Fibroblast of pulmonary artery (primary cell): ENCODE results near the gene APOD.

Source experiments
- DNase-seq: peaks from one replicate; pipeline ENCODE4 v3.0.0-alpha.2; 2010; ENCODE audit warnings: low read depth
- H3K4me3 ChIP-seq: replicated peaks from 2 replicates; pipeline ENCODE4 v1.5.1; 2011; ENCODE audit warnings: low read depth, mild to moderate bottlenecking, control low read depth, low read length, moderate library complexity
- CTCF ChIP-seq: IDR thresholded peaks from 2 replicates; pipeline ENCODE4 v1.5.1; 2011; ENCODE audit warnings: mild to moderate bottlenecking, control low read depth, low read length, inconsistent platforms; ENCODE audit errors: missing control alignments

APOD gene

GRCh38 chr3:195526492-195526891, 57.2 kb downstream of the APOD start:
- no peak overlapping the region for H3K4me3 ChIP-seq
- TF ChIP-seq CTCF, result no peak
- DNase-seq, result no peak

GRCh38 chr3:195524171-195524896, 59.4 kb downstream of the APOD start:
- no peak overlapping the region for H3K4me3 ChIP-seq
- DNase-seq, result no peak
- TF ChIP-seq CTCF, result no peak

GRCh38 chr3:195522254-195523023, 61.3 kb downstream of the APOD start:
- peak; percentile 46 for TF ChIP-seq CTCF
- peak; percentile 65 for DNase-seq

More at GRCh38 chr3:195522254-195523023, 61.3 kb downstream of the APOD start:
- no peak overlapping the region for H3K4me3 ChIP-seq
